ENCODE data around the gene ITIH1.
"Not testable (repeated sequence)": the region's sequence is repeated elsewhere in the genome, so short reads cannot be mapped to it uniquely, and the experiment has no call there.

Gene ITIH1, protein sequence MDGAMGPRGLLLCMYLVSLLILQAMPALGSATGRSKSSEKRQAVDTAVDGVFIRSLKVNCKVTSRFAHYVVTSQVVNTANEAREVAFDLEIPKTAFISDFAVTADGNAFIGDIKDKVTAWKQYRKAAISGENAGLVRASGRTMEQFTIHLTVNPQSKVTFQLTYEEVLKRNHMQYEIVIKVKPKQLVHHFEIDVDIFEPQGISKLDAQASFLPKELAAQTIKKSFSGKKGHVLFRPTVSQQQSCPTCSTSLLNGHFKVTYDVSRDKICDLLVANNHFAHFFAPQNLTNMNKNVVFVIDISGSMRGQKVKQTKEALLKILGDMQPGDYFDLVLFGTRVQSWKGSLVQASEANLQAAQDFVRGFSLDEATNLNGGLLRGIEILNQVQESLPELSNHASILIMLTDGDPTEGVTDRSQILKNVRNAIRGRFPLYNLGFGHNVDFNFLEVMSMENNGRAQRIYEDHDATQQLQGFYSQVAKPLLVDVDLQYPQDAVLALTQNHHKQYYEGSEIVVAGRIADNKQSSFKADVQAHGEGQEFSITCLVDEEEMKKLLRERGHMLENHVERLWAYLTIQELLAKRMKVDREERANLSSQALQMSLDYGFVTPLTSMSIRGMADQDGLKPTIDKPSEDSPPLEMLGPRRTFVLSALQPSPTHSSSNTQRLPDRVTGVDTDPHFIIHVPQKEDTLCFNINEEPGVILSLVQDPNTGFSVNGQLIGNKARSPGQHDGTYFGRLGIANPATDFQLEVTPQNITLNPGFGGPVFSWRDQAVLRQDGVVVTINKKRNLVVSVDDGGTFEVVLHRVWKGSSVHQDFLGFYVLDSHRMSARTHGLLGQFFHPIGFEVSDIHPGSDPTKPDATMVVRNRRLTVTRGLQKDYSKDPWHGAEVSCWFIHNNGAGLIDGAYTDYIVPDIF

DNA sequence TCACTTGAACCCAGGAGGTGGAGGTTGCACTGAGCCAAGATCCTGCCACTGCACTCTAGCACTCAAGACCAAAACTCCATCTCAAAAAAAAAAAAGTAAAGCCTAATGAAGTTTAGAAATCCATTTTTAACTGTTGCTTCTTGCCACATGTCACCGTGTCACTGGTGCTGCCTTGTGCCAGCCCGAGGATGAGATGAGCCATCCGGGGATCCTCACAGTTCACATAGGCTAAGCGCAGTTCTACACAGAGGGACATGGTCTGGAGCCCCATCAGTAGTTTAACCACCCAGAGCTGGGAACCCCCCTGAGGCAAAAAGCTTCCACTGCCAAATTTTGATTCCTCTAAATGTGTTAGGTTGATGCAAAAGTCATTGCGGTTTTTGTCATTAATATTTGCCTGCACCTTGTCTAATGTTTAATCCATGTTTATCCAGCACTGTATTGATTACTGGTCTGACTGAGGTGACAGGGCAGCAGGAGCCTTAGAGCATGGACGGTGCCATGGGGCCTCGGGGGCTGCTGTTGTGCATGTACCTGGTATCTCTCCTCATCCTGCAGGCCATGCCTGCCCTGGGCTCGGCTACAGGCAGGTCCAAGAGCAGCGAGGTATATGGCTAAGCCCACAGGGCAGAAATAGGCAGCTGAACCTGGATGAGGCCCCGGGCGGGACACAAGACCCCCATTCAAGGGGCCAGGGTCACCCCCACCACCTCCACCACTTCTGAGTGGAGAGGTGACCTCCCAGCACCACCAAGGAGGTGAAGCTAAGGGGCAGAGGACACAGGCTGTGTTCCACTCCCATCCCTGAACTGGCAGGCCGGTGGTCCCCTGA lies at the start of gene ITIH1:
Gene ITIH1 (plus strand): TSS at position 473 of the 832 bp plus-strand sequence. CDS start 17 bp downstream, at position 490.
- DNase-seq (ENCODE audit: low read depth, low spot score), result no peak

DNA sequence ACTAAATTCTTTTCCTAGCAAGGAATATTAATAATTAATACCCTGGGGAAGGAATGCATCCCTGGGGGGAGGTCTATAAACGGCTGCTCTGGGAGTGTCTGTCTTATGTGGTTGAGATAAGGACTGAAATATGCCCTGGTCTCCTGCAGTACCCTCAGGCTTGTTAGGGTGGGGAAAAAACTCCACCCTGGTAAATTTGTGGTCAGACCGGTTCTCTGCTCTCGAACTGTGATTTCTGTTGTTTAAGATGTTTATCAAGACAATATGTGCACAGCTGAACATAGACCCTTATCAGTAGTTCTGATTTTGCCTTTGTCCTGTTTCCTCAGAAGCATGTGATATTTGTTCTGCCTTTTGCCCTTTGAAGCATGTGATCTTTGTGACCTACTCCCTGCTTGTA lies 48.6 kb upstream of the ITIH1 start:
- not testable (repeated sequence) for DNase-seq (ENCODE audit: low read depth, low spot score)

DNA sequence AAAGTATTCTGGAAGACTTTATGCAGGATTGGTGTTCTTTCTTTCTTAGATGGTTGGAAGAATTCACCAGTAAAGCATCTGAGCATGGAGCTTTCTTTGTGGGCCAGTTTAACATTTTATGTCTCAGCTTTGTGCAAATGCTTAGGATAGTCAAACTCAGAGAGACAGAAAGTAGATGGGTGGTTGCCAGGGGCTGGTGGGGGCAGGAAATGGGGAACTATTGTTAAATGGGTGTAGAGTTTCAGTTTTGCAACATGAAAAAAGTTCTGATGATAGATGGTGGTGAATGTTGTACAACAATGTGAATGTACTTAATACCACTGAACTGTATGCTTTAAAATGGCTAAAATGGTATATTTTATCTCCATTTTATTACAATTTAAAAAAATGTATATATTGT lies 46.7 kb upstream of the ITIH1 start:
- DNase-seq (ENCODE audit: low read depth, low spot score), result no peak

DNA sequence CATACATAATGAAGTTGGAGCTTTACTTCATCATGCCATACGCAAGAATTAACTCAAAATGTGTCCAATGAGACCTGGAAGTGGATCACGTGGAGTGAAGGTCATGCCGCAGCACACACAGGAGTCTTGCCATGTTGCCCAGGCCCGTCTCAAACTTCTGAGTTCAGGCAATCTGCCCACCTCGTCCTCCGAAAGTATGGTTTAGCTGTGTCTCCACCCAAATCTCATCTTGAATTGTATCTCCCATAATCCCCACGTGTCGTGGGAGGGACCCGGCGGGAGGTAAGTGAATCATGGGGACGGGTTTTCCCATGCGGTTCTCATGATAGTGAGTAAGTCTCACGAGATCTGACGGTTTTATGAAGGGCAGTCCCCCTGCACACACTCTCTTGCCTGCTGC lies 45.8 kb upstream of the ITIH1 start:
- no peak for DNase-seq (ENCODE audit: low read depth, low spot score)

DNA sequence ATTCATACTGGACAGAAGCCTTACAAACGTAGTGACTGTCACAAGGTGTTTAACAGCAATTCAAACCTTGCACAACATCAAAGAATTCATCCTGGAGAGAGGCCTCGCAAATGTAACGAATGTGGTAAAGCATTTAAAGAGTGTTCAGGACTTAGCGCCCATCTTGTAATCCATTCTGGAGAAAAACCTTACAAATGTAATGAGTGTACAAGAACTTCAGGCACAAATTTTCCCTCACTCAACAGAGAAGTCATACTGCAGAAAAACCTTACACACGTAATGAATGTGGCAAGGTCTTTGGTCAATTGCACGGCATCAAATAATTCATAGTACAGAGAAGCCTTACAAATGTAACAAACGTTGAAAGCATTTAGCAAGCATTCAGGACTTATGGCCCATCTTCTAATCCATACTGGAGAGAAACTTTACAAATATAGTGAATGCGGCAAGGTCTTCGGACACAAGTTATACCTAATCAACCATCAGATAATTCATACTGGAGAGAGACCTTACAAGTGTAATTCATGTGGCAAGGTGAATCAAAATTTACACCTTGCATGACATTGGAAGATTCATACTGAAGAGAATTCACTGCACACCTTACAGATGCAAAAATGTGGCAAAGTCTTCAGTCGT lies 44.0 kb upstream of the ITIH1 start:
- DNase-seq (ENCODE audit: low read depth, low spot score), result no peak

DNA sequence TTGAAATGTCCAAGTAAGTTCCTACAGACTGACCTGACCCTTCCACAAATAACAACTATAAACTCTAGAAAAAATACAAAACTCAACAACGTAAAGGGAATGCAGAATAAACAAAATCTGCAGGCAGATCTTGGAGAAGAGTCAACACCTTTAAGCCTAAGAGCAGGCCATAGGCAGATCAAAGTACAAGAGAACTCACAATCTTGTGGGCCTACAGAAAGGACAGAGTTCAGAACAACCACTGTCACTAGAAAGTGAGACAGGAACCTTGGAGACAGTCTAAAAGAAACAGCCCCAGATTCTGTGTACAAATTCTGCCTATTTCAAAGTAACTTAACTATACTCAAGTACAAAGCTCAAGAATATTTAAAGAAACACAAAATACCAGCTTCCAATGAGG lies 37.7 kb upstream of the ITIH1 start:
- DNase-seq (ENCODE audit: low read depth, low spot score), result no peak

DNA sequence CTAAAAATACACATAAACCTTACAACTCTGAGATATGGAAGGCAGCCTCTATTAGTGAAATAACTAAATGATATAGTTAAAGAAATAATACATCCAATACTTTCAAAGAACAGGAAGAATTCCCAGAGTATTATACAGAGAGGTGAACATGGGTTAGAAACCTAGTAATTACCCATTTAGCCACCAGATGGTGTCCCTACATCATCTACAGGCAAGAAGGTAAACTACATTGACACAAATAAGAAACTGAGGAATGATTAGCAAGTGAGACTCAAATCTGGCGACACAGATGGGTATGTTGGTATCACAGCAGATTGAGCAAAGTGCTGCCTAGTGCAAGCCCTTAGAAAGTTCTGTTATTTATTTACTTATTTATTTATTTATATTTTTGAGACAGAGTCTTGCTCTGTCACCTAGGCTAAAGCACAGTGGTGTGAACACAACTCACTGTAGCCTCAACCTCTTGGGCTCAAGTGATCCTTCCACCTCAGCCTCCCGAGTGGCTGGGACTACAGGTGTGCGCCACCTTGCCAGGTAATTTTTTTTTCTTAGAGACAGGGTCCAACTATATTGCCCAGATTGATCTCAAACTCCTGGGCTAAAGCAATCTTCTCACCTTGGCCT lies 34.9 kb upstream of the ITIH1 start:
- no peak for DNase-seq (ENCODE audit: low read depth, low spot score)

DNA sequence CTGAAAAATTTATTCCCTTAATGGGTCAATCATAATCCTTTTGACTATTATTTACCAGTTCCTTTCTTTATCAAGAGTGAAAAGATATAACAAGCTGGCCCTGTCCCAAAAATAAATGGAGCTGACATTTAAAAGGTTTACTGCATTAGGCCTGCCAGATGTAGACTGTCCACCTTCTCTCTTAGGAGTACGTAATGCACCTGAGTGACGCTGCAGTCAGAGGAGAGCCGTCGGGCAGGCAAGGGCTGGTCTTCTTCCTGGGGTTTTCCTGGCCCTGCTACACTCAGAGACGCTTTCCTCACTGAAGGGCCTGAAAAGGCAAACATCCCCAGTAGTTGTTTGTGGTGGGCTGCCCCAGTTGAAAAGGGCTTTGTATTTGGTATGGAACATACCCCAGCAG lies 34.2 kb upstream of the ITIH1 start:
- no peak for DNase-seq (ENCODE audit: low read depth, low spot score)

DNA sequence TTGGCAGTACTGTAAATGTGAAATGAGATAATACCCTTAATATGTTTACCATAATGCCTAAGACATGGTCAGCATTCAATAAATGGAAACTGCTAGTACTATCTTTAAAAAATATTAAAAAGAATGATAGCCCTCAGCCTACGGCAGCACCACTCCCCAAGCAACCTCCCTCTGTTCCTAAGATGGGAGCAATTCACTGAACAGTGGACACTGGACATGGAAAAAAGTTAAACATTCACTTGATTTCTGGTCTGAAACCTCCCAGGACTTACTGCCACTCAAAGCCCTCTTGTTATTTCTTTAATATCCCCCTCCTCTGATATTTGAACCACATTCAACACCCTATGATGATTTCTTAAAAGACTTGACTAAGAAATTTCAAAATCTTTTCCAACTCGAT lies 33.7 kb upstream of the ITIH1 start:
- no peak for DNase-seq (ENCODE audit: low read depth, low spot score)

DNA sequence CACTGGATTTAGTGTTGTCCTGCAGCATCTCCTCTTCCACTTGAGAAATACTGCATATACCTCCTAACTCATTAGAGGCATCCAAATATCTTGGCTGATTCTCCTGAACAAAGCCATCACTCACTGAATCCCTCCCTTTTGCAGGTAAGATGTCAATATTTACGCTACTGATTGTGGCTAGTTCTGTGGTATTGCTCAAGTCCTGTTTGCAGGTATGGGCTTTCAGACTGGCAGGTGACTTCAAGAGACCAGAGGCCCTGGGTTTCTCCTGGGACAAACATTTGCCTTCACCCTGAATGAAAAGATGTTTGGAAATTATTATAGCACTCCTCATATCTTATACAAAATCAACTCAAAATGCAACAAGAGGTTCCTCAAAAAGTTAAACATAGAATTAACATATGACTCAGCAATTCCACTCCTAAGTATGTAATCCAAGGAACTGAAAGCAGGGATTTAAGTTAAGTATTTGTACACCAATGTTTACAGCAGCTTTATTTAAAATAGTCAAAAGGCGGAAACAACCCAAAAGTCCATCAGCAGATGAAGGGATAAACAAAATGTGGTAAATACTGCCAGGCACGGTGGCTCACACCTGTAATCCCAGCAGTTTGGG lies 25.2 kb upstream of the ITIH1 start:
- DNase-seq (ENCODE audit: low read depth, low spot score), result no peak

DNA sequence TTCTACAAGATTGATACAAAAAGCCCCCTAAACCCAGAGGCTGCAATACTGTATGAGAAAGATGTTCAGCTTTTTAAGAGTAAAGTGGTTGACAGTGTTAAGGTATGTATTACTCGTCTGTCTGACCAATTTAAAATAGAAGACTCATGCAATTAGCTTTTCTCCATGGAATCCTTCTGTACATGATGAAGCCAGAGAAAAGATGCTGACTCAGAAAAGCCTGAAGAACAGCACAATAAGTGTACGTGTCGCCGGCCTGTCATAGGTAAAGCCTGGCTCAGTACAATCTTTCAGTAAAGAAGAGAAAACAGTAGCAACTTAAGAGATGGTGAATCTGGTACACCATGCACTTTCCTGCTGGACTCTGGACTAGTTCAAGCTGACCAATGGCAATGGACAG lies 23.0 kb upstream of the ITIH1 start:
- DNase-seq (ENCODE audit: low read depth, low spot score), result no peak

DNA sequence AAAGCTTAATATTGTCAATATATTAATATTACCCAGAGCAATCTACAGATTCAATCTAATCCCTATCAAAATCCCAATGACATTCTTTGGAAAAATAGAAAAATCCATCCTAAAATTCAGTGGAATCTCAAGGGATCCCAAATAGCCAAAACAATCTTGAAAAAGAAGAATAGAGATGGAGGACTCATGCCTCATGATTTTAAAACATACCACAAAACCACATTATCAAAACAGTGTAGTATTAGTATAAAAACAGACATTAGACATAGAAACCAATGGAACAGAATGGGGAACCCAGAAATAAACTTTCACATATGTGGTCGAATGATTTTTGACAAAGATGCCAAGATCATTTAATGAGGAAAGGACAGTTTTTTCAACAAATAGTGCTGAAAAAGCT lies 21.3 kb upstream of the ITIH1 start:
- no peak for DNase-seq (ENCODE audit: low read depth, low spot score)

DNA sequence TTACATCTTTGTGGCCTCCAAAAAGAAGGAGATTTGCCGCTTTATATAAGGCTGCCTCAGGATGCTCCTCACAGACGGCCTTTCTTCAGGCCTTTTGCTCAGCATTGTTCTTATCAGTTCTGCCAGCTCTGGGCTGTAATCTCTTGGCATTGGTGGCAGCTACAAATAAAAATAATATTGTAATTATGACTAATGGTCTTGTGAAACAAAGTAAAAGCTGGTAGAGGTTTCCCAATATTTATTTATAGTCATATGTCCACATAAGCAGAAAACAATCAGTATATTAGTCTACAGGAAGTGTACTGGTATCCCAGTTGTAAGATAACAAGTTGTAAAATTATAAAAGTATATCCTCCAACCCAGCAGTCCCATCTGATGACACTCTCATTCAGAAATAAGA lies 13.9 kb upstream of the ITIH1 start:
- DNase-seq (ENCODE audit: low read depth, low spot score), result no peak

DNA sequence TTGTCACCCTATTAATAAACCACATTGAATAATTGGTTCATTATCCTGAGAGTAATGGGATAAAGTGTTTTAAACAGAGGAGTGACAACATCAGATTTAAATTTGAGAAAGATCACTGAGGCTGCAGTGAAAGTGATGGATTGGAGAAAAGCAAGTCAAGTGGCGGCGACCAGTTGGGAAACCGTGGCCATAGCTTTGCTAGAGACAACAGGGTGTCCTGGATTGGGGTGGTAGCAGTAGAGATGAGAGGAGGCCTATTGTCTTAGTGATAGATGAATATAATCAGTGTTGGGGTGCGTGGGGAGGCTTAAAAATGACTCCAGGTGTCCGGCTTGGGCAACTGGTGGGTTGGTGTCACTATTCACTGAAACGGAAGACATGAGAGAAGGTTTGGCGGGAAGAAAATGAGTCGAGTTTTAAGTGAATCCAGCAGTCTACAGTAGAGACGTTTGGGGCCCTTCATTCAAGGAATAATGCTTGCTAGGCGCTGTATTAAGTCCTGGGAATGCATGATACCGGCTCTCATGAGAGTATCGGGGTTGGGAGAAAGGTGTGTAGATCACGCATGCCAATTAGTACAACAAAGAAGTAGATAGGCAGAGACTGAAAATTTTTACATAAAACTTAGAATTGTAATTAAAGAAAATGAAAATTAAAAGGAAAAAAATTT lies 7.5 kb upstream of the ITIH1 start:
- DNase-seq (ENCODE audit: low read depth, low spot score), result no peak

DNA sequence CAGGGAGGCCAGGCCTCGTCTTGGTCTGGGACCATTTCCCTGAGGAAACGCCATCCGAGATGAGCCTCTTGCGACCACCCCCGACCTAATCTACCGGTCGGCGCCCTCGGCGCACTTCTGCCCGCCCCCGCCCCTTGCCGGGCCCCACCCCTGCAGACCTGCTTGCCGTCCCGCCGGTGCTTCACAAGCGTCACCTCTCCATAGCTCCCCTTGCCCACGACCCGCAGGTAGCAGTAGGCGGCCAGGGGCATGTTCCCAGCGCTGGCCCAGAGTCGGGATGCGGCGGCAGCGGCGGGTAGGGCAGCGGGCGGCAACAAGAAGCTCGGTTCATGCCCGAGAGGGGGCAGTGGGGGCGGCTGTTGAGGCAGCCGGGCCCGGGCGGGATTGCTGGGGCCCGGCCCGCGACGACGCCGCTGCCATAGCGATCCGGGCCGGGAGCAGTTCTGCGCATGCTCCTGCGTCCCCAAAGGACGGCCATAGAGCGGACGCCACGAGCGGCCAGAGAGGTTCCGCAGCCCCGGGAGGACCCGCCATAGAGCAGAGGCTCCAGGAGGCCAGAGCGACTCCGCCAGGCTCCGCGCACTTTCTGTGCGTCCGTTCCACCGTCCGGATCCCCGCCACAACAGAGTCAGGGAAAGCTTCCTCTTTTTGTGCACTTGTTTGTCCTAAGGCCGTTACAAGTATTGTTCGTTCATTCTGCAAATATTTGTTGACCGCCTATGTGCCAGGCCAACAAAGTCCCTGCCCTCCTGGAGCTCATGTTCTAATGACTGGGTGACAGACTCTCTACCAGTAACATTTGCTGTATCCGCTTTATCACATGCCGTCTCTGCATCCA lies 6.7 kb upstream of the ITIH1 start, which contains the start of gene NEK4:
Gene NEK4 (minus strand): TSS at position 445 of the 838 bp plus-strand sequence. CDS start 194 bp downstream, at position 251.
- DNase-seq (ENCODE audit: low read depth, low spot score), result peak; percentile 57

DNA sequence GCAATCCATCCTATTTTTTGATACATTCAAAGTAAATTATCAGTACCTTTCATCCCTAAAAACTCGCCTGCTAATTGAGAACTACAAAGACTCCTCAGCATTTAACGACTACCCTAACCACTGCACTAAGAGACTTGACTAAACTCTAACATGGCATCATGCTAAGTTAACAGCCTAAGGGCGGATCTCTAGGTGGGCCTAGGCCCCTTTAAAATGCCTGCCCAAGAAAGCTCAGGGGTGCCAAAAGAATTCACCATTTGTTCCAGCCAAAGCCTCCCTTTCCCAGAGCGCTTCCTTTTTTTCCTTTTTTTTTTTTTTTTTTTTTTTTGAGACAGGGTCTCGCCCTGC lies 6.1 kb upstream of the ITIH1 start:
- no peak for DNase-seq (ENCODE audit: low read depth, low spot score)

DNA sequence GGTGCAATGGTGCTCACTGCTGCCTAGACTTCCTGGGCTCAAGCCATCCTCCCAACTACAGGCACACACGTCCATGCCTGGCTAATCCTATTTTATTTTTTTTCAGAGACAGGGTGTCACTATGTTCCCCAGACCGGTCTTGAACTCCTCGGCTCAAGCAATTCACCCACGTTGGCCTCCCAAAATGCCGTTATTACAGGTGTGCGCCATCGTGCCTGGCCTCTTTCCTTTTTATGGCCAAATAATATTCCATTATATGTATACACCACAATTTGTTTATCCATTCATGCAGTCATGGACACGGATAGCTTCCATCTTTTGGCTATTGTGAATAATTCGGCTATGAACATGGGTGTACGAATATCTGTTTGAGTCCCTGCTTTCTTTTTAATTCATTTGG lies 5.7 kb upstream of the ITIH1 start:
- DNase-seq (ENCODE audit: low read depth, low spot score), result no peak

DNA sequence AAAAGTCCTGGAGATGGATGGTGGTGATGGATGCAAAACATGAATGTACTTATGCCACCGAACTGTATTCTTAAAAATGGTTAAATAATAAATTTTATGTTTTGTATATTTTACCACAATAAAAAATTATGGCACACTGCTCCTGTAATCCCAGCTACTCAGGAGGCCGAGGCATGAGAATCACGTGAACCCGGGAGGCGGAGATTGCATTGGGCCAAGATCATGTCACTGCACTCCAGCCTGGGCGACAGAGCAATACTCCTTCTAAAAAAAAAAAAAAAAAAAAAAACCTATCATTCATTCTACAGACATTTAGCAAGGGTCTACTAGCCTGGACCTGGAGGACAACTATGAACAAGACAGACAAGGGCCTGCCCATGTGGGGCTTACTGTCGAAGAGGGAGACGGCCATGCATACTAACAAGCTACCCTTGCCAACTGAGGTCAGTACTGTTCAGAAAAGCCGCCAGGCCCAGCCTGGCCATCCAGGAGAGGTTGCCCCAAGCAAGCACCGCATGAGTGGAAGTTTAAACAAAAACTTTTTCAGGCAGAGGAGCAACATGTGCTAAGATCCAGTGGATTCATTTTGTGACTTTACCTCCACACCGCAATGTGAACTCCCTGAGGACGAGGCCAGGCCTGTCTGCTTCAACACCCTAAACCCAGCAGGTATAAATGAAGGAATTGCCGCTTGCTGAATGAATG lies 3.9 kb upstream of the ITIH1 start:
- no peak for DNase-seq (ENCODE audit: low read depth, low spot score)
